Keratinocyte (primary cell): ENCODE measurements around the gene SEC14L1.

Experiments
- EZH2 ChIP-seq: IDR thresholded peaks from one replicate; pipeline ENCODE4 v1.6.1; 2012; ENCODE audit warnings: inconsistent platforms, mild to moderate bottlenecking, low read length, moderate library complexity
- TF ChIP-seq, protein P1 (sequence below), 3 experiments: IDR thresholded peaks in 1 of 3; conservative IDR thresholded peaks in 1 of 3; optimal IDR thresholded peaks in 1 of 3; 2 replicates in 2 of 3; 3 replicates in 1 of 3; pipeline versions ENCODE3 to v1.5.1; 2011; ENCODE audit warnings: low read length in 3 of 3, mild to moderate bottlenecking in 3 of 3, moderate library complexity in 2 of 3, control low read depth in 1 of 3, inconsistent platforms in 1 of 3; ENCODE audit not compliant: insufficient read depth in 2 of 3; ENCODE audit errors: extremely low read depth in 1 of 3

DNA sequence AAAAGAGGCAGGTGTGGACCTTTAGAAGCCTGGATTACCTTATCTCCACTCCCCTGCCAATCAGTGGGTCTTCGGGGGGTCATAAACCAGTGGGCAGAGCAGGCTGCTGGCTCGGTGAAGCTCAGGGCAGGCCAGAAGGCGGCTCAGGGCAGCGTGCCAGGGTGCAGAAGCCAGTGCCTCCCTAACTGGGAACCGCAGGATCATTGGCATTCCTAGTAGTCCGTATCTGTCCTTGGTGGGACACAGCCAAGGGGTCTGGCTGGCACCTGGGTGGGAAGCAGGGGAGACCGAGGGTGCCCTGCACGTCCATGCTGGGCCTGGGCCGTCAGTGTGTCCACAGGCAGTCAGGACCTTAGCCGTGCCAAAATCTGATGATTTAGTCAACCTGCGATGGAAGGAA, 76.8 kb downstream of the SEC14L1 start:
- TF ChIP-seq, protein P1, sequence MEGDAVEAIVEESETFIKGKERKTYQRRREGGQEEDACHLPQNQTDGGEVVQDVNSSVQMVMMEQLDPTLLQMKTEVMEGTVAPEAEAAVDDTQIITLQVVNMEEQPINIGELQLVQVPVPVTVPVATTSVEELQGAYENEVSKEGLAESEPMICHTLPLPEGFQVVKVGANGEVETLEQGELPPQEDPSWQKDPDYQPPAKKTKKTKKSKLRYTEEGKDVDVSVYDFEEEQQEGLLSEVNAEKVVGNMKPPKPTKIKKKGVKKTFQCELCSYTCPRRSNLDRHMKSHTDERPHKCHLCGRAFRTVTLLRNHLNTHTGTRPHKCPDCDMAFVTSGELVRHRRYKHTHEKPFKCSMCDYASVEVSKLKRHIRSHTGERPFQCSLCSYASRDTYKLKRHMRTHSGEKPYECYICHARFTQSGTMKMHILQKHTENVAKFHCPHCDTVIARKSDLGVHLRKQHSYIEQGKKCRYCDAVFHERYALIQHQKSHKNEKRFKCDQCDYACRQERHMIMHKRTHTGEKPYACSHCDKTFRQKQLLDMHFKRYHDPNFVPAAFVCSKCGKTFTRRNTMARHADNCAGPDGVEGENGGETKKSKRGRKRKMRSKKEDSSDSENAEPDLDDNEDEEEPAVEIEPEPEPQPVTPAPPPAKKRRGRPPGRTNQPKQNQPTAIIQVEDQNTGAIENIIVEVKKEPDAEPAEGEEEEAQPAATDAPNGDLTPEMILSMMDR (optimal IDR thresholded peaks at IDR 0.05 in 1 of 3, IDR thresholded peaks at IDR 0.05 in 1 of 3, conservative IDR thresholded peaks at IDR 0.05 in 1 of 3; ENCODE audit: extremely low read depth in 1 of 3, insufficient read depth in 2 of 3, low read length in 3 of 3): no peak
- no peak for TF ChIP-seq EZH2
